Gastroesophageal sphincter (tissue), 4 donors: ENCODE measurements around the gene KCNN2. TPM values are rescaled to one million over a fixed set of nuclear protein-coding genes. Genes with fewer than 3 reads are reported as not detected.

Source experiments
- ATAC-seq: fragments of 150-250 bp; one replicate; pipeline ENCODE4 v1.9.1; 2016; ENCODE audit warnings: mild to moderate bottlenecking, moderate library complexity
- H3K27ac ChIP-seq, 4 donors: fragments of 200-600 bp; sonication (generic) in 3 of 4; 1 replicate in 3 of 4; 2 replicates in 1 of 4; pipeline ENCODE4 v1.5.1; 2016 to 2019
- H3K27me3 ChIP-seq: fragments of 200-600 bp; sonication (generic); one replicate; pipeline ENCODE4 v1.5.1; 2019
- H3K36me3 ChIP-seq, 2 donors: fragments of 200-600 bp; sonication (generic); one replicate each; pipeline ENCODE4 v1.5.1; 2019; ENCODE audit warnings: control low read depth in 1 of 2
- H3K4me1 ChIP-seq, 3 donors: fragments of 200-600 bp; sonication (generic); 1 replicate in 2 of 3; 2 replicates in 1 of 3; pipeline ENCODE4 v1.5.1; 2016 to 2019; ENCODE audit warnings: control low read depth in 2 of 3
- H3K4me3 ChIP-seq, 2 donors: fragments of 200-600 bp; sonication (generic); one replicate each; pipeline ENCODE4 v1.5.1; 2019; ENCODE audit warnings: mild to moderate bottlenecking in 1 of 2, moderate library complexity in 1 of 2
- H3K9me3 ChIP-seq, 3 donors: fragments of 200-600 bp; sonication (generic); one replicate each; pipeline ENCODE4 v1.5.1; 2017 to 2019; ENCODE audit warnings: control low read depth in 2 of 3
- CTCF ChIP-seq, 4 experiments: fragments of 200-600 bp in 2 of 4; fragments of 450-650 bp in 2 of 4; sonication (generic) in 1 of 4; IDR thresholded peaks; one replicate each; pipeline ENCODE4 v1.5.1; 2017 to 2019; ENCODE audit warnings: antibody characterized with exemption in 4 of 4, mild to moderate bottlenecking in 2 of 4, moderate library complexity in 2 of 4
- EP300 ChIP-seq: sonication (generic); formaldehyde crosslinking; IDR thresholded peaks from one replicate; pipeline ENCODE4 v1.6.1; 2017; ENCODE audit warnings: antibody characterized with exemption, mild to moderate bottlenecking
- POLR2A ChIP-seq, 2 donors: fragments of 450-650 bp; IDR thresholded peaks; one replicate each; pipeline ENCODE4 v1.6.1; 2017; ENCODE audit warnings: antibody characterized with exemption in 2 of 2, mild to moderate bottlenecking in 2 of 2, moderate library complexity in 1 of 2
- POLR2AphosphoS5 ChIP-seq: sonication (generic); formaldehyde crosslinking; IDR thresholded peaks from one replicate; pipeline ENCODE4 v1.6.1; 2017; ENCODE audit warnings: antibody characterized with exemption
- WGBS, 2 donors: methylation state at CpG; one replicate each; pipeline ENCODE4 v1.1.5; 2018; ENCODE audit warnings: low coverage in 1 of 2; 5-methylcytosine and 5-hydroxymethylcytosine counted together
- total RNA-seq, 4 donors: library from RNA; depleted of rRNA; stranded (reverse); fragments of >200 nt; gene quantifications; one replicate each; pipeline ENCODE4 v1.1.0, GENCODE V29; 2016

The KCNN2 gene
- total RNA-seq, 4 donors from 2014 or later: 2.8 to 7.8 (median 3.5) TPM

GRCh38 chr5:114416254-114416653 lies 54.4 kb downstream of the KCNN2 start:
- Histone ChIP-seq H3K9me3 (no peaks in the 10 kb centered on the region), H3K27me3 (no peaks in the 10 kb centered on the region), H3K36me3 (no peaks in the 10 kb centered on the region), H3K4me3 (no peak overlapping the region), H3K27ac (no peak overlapping the region), H3K4me1 (no peaks in the 10 kb centered on the region)
- ATAC-seq: no peak
- no peak for TF ChIP-seq EP300
- no peak for TF ChIP-seq POLR2A (IDR thresholded peaks at IDR 0.05)
- no peak for TF ChIP-seq CTCF (IDR thresholded peaks at IDR 0.05)
- no peak for TF ChIP-seq POLR2AphosphoS5
- 89 to 93% methylated on average over 3 to 4 of the region's 4 CpGs for WGBS, 2 donors

- no peaks in the 10 kb centered on the region for H3K27me3 ChIP-seq
- no peak overlapping the region for H3K4me3 ChIP-seq
- H3K4me1 ChIP-seq: no peaks in the 10 kb centered on the region
- no peaks in the 10 kb centered on the region for H3K36me3 ChIP-seq
- no peak overlapping the region for H3K27ac ChIP-seq
- TF ChIP-seq POLR2AphosphoS5 (no peak), EP300 (no peak), CTCF (IDR thresholded peaks at IDR 0.05) (no peak), POLR2A (IDR thresholded peaks at IDR 0.05) (no peak)
- no peaks in the 10 kb centered on the region for H3K9me3 ChIP-seq
- no peak for ATAC-seq
- WGBS, 2 donors: 75 to 96% methylated on average over 1 to 2 of the region's 2 CpGs
These were observed 55.6 kb downstream of the KCNN2 start for GRCh38 chr5:114417519-114417918.

GRCh38 chr5:114418176-114419066 lies 56.6 kb downstream of the KCNN2 start:
- 53 to 72% methylated on average over 4 to 7 of the region's 8 CpGs for WGBS, 2 donors
- no peaks in the 10 kb centered on the region for H3K9me3 ChIP-seq
- ATAC-seq: no peak
- TF ChIP-seq POLR2AphosphoS5 (no peak), POLR2A (IDR thresholded peaks at IDR 0.05) (no peak), CTCF (IDR thresholded peaks at IDR 0.05) (no peak), EP300 (no peak)
- H3K36me3 ChIP-seq: no peaks in the 10 kb centered on the region
- no peaks in the 10 kb centered on the region for H3K27me3 ChIP-seq
- H3K27ac ChIP-seq: no peak overlapping the region
- no peaks in the 10 kb centered on the region for H3K4me1 ChIP-seq
- H3K4me3 ChIP-seq: no peak overlapping the region

- Histone ChIP-seq H3K9me3 (no peaks in the 10 kb centered on the region), H3K27me3 (no peaks in the 10 kb centered on the region), H3K4me1 (no peaks in the 10 kb centered on the region), H3K4me3 (no peak overlapping the region), H3K27ac (no peak overlapping the region), H3K36me3 (no peaks in the 10 kb centered on the region)
- WGBS, 2 donors: 89 to 95% methylated on average over 1 of the region's 1 CpG
- no peak for TF ChIP-seq POLR2AphosphoS5
- TF ChIP-seq CTCF (IDR thresholded peaks at IDR 0.05): no peak
- no peak for TF ChIP-seq EP300
- no peak for TF ChIP-seq POLR2A (IDR thresholded peaks at IDR 0.05)
- ATAC-seq: no peak
These were observed 57.2 kb downstream of the KCNN2 start for GRCh38 chr5:114419067-114419388.

- no peak for TF ChIP-seq POLR2A (IDR thresholded peaks at IDR 0.05)
- TF ChIP-seq CTCF (IDR thresholded peaks at IDR 0.05): no peak
- no peak for TF ChIP-seq POLR2AphosphoS5
- no peak for TF ChIP-seq EP300
- H3K27me3 ChIP-seq: no peaks in the 10 kb centered on the region
- H3K4me3 ChIP-seq: no peak overlapping the region
- H3K9me3 ChIP-seq: no peaks in the 10 kb centered on the region
- H3K4me1 ChIP-seq: no peaks in the 10 kb centered on the region
- ATAC-seq: no peak
- no peak overlapping the region for H3K27ac ChIP-seq
- H3K36me3 ChIP-seq: no peaks in the 10 kb centered on the region
These were observed 58.1 kb downstream of the KCNN2 start for GRCh38 chr5:114419959-114420358.
